ENCODE data around the gene PPP1R14C.

DNA sequence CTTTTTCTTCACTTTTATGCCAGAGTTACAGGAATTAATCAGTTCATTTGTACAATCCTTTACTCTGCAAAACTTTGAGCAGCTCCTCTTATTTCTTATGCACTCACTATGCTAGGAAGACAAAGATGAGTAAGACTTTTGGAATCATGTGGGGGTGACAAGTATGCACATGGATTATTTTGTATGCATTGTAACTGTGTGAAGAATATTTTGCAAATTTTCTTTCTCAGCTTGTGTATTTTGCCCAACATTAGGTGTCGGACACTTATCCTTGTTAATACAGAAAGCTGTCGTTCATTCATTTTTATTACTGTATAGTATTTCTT is 88.6 kb downstream of the PPP1R14C start:
- no peak for TF ChIP-seq POLR2AphosphoS5 (IDR thresholded peaks at IDR 0.05; ENCODE audit: borderline replicate concordance, low read depth, low read length)
- TF ChIP-seq FOXP2 (optimal IDR thresholded peaks at IDR 0.05; ENCODE audit: control extremely low read depth, extremely low read length, insufficient read depth) = no peak
- TF ChIP-seq EZH2 (IDR thresholded peaks at IDR 0.05) = no peak

Measured in SK-N-MC (cell line).